ENCODE results near the gene SMARCA4. TPM values are rescaled to one million over a fixed set of nuclear protein-coding genes. Genes with fewer than 3 reads are reported as not detected.

Gene SMARCA4
- total and polyA plus RNA-seq, 2 donors from 2014 or later = 59.8 to 124 TPM

DNA sequence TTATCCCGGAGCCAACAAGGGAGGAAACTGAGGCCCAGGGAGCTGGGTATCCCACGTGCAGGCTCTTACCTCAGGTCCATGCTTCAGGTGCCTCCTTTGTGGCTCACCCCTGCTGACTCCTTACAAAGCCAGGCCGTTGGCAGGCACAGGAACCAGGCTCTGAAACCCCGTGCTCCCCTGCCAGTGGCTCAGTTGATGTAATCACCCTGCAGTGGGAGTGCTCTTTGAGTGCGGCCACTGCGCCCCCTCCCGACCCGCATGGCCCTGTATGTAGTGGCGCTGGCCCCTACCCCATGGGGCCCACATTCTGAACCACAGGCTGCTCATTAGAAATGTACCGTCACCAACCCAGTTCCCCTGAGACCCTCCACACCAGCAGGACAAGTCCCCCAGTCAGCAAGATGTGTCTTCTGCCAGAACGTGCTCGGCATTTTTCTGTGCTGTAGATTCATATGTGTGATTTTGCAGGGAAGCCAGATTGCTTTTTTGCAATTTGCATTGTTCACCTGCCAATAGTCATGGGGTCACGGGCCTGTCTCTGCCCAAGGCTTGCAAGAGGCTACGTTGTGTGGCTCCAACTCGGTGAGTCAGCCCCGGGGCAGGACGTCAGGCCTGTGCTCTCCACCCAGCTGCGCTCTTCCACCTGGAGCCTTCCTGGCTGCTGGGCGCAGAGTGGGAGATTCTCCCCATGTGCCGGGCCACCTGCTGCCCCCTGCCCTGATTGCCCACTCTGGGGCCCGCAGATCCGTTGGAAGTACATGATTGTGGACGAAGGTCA, 60.3 kb downstream of the SMARCA4 start:
- intact Hi-C loops (cut with DNase I) = no loop called here
- no peak for FAIRE-seq
- H3K4me1 ChIP-seq (ENCODE audit: control insufficient read depth in 2 of 3, insufficient read depth in 2 of 3, low read depth in 1 of 3, low read length in 3 of 3) = peaks cover 0 to 14% (median 9%) of the 10 kb centered on the region in 3 donors
- H3K27ac ChIP-seq (ENCODE audit: low read depth in 2 of 2, low read length in 2 of 2) = no peak overlapping the region
- no peaks in the 10 kb centered on the region for H3K27me3 ChIP-seq (ENCODE audit: control insufficient read depth, insufficient read depth, low read length)
- H3K36me3 ChIP-seq (ENCODE audit: control insufficient read depth in 2 of 3, insufficient read depth in 3 of 3, low read length in 3 of 3) = peaks cover 4 to 60% (median 29%) of the 10 kb centered on the region in 3 donors
- no peak overlapping the region for H3K9ac ChIP-seq (ENCODE audit: low read length in 3 of 3)
- no peak overlapping the region for H3K4me3 ChIP-seq (ENCODE audit: low read length in 3 of 3)
- H3K9me3 ChIP-seq (ENCODE audit: control insufficient read depth in 2 of 3, insufficient read depth in 1 of 3, low read length in 3 of 3) = no peaks in the 10 kb centered on the region
- TF ChIP-seq, protein P1, sequence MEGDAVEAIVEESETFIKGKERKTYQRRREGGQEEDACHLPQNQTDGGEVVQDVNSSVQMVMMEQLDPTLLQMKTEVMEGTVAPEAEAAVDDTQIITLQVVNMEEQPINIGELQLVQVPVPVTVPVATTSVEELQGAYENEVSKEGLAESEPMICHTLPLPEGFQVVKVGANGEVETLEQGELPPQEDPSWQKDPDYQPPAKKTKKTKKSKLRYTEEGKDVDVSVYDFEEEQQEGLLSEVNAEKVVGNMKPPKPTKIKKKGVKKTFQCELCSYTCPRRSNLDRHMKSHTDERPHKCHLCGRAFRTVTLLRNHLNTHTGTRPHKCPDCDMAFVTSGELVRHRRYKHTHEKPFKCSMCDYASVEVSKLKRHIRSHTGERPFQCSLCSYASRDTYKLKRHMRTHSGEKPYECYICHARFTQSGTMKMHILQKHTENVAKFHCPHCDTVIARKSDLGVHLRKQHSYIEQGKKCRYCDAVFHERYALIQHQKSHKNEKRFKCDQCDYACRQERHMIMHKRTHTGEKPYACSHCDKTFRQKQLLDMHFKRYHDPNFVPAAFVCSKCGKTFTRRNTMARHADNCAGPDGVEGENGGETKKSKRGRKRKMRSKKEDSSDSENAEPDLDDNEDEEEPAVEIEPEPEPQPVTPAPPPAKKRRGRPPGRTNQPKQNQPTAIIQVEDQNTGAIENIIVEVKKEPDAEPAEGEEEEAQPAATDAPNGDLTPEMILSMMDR (IDR thresholded peaks at IDR 0.05; ENCODE audit: borderline replicate concordance, extremely low read depth, insufficient read depth) = no peak
- no peak for DNase-seq

DNA sequence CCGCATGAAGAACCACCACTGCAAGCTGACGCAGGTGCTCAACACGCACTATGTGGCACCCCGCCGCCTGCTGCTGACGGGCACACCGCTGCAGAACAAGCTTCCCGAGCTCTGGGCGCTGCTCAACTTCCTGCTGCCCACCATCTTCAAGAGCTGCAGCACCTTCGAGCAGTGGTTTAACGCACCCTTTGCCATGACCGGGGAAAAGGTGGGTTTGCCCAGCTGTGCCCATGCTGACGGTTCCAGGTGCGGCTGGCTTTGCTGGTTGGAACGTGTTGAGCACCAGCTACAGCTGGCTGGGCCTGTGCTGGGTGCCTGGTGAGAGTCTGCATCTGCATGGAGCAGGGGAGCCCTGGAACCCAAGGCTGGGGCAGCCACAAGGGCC, 60.9 kb downstream of the SMARCA4 start:
- FAIRE-seq = no peak
- Histone ChIP-seq H3K36me3 (ENCODE audit: control insufficient read depth in 2 of 3, insufficient read depth in 3 of 3, low read length in 3 of 3) (peaks cover 4 to 61% (median 28%) of the 10 kb centered on the region in 3 donors), H3K9me3 (ENCODE audit: control insufficient read depth in 2 of 3, insufficient read depth in 1 of 3, low read length in 3 of 3) (no peaks in the 10 kb centered on the region), H3K27ac (ENCODE audit: low read depth in 2 of 2, low read length in 2 of 2) (peak overlapping the region in 1 of 2 donors; percentile 57), H3K4me3 (ENCODE audit: low read length in 3 of 3) (no peak overlapping the region), H3K27me3 (ENCODE audit: control insufficient read depth, insufficient read depth, low read length) (no peaks in the 10 kb centered on the region), H3K9ac (ENCODE audit: low read length in 3 of 3) (peak overlapping the region in 1 of 3 donors; percentile 16), H3K4me1 (ENCODE audit: control insufficient read depth in 2 of 3, insufficient read depth in 2 of 3, low read depth in 1 of 3, low read length in 3 of 3) (peaks cover 0 to 14% (median 9%) of the 10 kb centered on the region in 3 donors)
- intact Hi-C loops (cut with DNase I) = no loop called here
- no peak for DNase-seq
- TF ChIP-seq, protein P1 (IDR thresholded peaks at IDR 0.05; ENCODE audit: borderline replicate concordance, extremely low read depth, insufficient read depth) = no peak

DNA sequence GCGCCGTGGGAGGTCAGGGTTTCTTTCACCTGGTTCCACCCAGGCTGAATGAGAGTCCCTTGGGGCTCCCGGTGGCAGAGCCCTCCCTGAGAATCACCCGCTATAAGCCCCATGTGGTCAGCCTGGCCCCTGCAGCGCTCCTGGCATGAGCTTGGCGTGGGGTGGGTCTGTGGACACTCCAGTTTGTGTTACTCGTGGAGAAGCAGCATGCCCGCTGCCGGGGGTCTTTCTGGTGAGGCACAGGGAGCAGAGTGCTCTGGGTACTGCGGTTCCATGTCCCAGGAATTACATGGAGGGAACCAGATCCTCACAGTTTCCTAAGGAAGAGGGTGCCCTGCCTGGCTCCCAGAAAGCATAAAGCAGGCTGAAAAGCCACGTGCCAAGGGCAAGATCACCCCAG, 62.2 kb downstream of the SMARCA4 start:
- TF ChIP-seq, protein P1 (IDR thresholded peaks at IDR 0.05; ENCODE audit: borderline replicate concordance, extremely low read depth, insufficient read depth) = no peak
- H3K27ac ChIP-seq (ENCODE audit: low read depth in 2 of 2, low read length in 2 of 2) = peak overlapping the region in 1 of 2 donors; percentile 9
- H3K27me3 ChIP-seq (ENCODE audit: control insufficient read depth, insufficient read depth, low read length) = no peaks in the 10 kb centered on the region
- no peak overlapping the region for H3K4me3 ChIP-seq (ENCODE audit: low read length in 3 of 3)
- intact Hi-C loops (cut with DNase I) = no loop called here
- H3K9me3 ChIP-seq (ENCODE audit: control insufficient read depth in 2 of 3, insufficient read depth in 1 of 3, low read length in 3 of 3) = no peaks in the 10 kb centered on the region
- no peak for FAIRE-seq
- peaks cover 0 to 14% (median 9%) of the 10 kb centered on the region in 3 donors for H3K4me1 ChIP-seq (ENCODE audit: control insufficient read depth in 2 of 3, insufficient read depth in 2 of 3, low read depth in 1 of 3, low read length in 3 of 3)
- no peak for DNase-seq
- peaks cover 4 to 66% (median 35%) of the 10 kb centered on the region in 3 donors for H3K36me3 ChIP-seq (ENCODE audit: control insufficient read depth in 2 of 3, insufficient read depth in 3 of 3, low read length in 3 of 3)
- no peak overlapping the region for H3K9ac ChIP-seq (ENCODE audit: low read length in 3 of 3)

All from kidney (tissue), 14 donors.